ENCODE results near the gene FBXO15. TPM values are rescaled to one million over a fixed set of nuclear protein-coding genes. Genes with fewer than 3 reads are reported as not detected.

FBXO15 gene
- total RNA-seq, 6 donors from 2014 or later = 0.83 to 11.9 (median 2.6) TPM

Other genes with a start within 250 kb of the FBXO15 start
- 10 to 100 TPM; 13.0 to 48.2 (median 23.3) TPM for gene TIMM21, start 689 bp upstream of the FBXO15 start, total RNA-seq
- gene CYB5A, start 144.1 kb upstream of the FBXO15 start, total RNA-seq = 100 to 1,000 TPM; 291 to 729 (median 637) TPM
- gene C18orf63, start 168.0 kb upstream of the FBXO15 start, total RNA-seq = 1 to 10 TPM in 2 of 6 donors, under 1 TPM in 4; under 0.01 to 1.6 (median 0.22) TPM